Iris pigment epithelial cell (primary cell): ENCODE measurements around the gene JAG1.

ENCODE experiments used
- DNase-seq: peaks from one replicate; pipeline ENCODE4 v3.0.0-alpha.2; 2011; ENCODE audit warnings: low read depth

Gene JAG1

DNA sequence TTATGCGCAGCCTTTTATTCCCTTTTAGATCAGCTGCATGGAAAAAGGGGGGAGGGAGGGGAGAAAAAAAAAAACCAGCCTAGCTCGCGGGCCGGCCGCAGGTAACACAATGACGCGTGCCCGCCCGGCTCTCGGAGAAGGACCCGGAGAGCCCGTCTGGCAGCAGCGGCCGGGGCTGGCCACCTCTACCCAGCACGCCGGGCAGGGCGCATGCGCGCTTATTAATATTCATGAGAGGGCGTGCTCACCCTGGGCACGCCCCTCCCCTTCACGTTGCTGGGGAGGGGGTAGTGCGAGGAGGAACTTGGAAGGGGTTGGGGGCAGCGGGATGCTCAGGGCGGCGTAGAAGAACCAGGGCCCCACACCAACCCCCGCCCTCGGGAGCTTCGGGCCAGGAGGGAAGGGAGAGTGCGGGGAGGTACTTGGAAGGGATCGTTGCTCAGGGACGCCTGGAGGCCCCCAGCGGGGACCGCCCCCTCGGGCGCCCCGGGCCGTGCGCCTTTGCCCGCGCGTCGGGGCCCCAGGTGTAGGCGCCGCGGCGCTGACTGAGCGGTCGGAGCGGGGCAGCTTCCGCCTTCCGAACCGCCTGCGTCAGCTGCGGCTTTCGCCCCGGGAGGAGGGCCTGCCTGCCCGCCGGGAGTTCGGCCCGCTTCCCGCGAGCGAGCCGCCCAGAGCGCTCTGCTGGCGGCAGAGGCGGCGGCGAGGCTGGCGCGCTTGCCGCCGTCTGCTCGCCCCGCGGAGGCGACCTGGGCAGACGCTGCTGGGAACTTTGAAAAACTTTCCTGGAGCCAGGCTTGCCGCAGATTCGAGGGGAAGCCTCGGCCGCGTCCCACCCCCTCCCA is at the start of gene JAG1:
TSS of gene JAG1 (minus strand) at position 158 of the 842 bp plus-strand sequence. CDS start 469 bp downstream, outside the sequence.
- DNase-seq: peak; percentile 92

DNA sequence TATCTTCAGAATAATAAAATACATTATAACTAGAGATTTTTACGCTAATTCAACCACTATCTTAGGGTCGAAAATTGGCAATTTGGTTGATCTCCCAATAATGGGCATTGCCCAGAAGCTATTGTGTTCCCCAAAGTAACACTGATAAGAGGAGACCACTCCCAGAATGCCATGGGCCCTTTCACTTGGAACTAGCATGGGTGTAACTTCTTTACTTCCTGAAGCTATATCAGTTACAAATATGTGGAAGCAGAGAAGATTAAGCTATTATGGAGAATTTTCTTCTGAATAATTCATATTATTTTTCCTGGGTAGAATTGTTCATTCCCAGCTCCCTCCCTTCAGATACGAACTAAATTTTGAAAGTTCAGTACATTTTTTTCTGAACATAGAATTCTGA is 48.2 kb upstream of the JAG1 start:
- DNase-seq: no peak

DNA sequence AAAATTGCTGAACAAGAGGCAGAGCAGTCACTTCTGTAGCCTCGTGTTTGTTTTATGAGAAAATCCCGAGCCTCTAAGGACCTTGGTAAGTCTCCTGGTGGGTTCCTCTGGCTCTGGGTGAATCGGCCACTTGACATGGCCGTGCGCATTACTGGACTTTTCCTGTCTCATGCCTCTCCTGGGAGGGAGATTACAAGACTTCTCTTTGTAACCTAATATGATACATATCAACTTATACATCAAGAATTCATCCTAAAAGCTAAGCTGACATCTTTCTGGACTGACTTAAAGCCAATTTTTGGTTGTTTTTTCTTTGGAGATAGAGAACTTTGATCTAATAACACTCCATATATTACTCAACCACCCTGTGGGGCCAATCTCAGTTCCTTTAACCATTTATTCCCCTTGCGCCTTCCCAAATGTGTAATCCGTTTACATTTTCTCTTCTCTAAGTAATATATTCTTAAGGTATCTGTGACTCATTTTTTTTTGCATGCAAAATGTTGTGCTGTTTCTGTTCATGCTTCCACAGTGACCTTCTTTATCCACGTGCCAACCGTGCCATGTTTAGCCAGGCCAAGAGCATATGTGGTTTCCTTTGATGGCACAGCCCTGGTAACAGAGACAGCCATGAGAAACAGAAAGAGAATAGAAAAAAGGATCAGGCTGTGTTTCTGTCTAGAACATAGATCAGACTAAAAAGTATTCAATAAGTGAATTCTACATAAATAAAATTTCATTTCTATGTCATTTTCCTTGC is 47.5 kb upstream of the JAG1 start:
- peak; percentile 47 for DNase-seq

DNA sequence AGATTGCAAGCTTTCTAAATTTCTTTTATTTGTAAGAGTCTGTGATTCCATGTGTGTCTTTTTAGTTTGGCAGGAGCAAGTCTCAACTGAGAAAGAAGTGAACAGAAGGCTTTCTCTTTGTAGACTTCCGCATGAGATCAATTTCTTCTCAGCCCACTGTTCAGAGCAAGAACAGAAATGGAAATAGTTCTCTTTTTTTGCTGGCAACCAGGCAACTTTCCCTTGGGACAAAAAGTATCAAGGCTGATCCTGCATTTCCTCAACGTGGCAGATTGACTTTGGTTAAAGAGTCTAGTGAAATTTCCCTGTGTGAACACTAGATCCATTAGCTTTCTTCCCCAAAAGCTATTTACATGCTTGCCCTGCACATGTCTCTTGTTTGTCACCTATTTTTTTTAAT is 46.8 kb upstream of the JAG1 start:
- no peak for DNase-seq

DNA sequence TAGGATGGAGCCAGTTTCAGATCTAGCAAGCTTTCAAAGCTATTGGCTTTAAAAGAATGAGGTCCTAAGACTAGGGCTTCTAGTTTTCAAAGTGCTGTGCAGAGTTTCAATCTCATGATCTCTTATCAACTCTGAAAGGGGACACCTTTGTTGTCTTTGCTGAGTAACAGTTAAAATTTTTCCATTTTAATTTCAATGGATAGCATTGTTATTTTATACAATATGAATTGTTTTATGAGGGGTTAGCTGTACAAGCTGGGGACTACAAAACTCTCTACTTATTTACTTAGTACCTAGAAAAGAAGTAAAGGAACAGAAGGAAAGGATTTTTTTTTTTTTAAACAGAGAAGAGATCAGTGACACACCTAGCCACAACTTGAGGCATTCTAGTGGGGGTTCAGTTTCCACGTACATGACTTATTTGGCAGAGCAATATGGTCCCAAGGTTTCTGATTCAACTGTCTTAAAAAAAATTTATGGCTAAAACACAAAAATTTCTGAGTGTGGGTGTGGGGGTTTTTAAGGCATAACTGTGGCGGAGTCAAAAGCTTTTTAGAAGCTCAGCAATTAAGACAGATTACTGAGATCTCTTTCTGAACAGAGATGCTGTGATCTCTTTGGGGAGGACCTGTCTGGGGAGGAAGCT is 46.1 kb upstream of the JAG1 start:
- DNase-seq: no peak

DNA sequence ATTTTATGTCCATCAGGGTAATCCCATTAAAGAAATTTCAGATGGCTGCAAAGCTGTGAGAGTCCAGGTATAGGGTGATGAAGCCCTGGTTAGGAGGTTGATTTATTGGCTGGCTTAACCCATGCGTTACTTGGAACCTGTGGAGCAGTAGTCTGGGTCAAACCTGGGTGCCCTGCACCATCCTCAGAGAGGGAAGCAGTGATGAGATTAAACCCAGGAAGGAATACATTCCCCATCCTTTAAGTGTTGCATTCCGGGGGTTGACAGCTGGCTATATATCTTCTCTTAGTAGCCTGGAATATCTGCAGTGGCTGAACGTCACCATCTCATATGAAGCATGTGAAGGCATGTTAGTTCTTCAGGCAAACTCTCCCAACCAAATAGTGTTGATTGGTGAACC is 44.9 kb upstream of the JAG1 start:
- DNase-seq: no peak

DNA sequence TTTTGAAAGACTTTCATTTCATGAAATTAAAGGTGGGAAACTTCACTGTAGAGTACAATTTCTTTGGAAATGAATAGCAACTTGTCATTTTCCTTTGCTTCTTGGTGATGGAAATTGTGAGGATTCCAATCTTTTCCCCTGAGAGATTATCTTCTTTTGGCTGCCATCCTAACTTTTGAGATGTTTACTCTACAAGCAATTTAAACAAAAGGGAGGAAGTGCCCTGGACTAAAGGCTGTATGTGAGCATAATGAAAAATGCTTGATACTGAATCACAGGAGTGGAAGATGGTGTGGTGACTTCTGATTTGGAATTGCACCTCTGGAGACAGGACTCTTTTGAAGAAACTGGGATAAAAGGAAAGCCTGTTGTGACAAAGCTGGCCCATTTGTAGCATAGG is 43.1 kb upstream of the JAG1 start:
- peak; percentile 36 for DNase-seq

DNA sequence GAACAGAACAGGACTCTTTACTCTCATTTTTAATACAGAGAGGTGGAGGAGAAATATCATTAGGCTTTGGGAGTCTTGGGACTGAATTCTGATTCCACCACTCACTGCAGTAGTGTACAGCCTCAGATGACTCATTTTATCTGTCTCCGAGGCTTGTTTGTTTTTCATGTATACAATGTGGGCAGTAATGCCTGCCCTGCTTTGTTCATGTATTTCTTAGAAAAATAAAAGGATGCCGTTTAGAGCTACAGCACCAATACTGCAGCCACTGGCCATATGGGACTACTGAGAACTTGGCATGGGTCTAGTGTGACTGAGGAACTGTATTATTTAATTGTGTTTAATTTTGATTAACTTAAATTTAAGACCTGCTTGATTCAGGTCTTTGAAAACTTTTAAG is 41.2 kb upstream of the JAG1 start:
- peak; percentile 82 for DNase-seq

DNA sequence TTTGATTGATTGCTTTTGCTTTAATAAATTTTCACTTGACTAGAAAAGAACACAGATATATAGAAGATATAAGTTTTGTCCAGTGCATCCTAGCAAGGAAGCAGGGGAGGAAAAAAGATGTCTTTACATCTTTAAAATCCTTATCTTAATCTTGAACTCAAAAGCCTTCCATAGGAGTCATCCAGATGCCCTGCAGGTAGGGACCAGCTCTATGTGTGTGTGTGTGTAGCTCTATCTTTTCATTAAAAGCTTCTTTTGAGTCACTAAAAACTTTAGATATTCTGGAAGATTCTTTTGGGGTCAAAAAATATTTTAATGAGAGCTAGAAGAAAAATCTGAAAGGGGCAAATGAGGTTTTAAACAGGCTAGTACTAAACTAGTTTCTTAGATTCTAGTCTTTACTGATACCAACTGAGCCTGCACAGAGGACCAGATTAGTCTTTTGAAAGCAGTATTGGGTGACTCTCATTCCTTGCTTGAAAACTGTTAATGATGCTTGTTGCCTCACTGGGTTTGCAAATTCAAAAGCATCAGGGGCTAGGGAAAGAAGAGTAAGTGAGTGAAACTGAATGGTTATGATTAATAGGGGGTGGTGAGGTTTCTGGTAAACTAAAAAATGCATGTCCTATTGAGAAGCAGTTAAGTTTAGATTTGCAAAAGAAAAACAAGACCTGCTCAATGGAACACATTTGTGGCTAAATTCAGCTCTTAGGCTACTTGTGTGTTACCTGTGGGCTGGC is 40.6 kb upstream of the JAG1 start:
- DNase-seq: no peak

DNA sequence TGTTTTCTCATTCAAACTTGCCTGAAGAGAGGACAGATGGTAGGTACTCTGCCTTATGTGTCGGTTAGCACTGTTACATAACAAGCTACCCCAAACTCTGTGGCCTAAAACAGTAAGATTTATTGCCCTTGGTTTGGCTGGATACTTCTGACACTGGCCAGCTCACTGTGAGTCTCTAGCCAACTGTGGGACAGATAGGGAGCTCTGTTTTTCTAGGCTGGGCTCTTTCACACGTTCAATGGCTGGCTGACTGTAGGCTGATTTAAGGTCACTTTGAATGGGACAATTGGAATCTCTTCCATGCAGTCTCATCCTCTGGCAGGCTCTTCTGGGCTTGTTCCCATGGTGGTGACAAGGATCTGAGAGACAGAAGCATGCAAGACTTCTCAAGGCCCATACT is 39.4 kb upstream of the JAG1 start:
- DNase-seq: no peak

DNA sequence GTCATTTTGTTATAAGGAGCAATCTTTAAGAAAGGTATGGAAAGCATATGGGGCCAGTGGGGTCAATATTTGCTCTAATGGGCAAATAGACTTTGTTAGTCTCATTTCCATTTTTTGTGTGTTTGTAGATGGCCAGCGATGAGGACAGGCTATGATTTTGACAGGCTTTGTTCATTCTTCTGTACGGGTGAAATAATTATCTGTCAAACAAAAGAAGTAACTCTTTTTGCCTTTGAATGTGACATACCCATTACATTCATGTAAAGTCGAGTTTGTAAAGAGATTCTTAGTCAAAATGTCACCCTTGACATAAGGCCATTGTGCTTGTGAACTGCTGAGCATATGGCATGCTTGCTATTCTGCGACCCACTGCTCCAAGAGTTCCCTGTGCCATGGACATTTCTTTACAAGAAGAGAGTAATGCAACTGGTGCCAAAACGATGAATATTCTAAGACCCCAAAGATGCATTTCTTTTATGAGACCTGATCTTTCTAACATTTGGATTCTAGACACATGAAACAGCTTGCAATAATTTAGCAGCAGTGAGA is 38.2 kb upstream of the JAG1 start:
- DNase-seq: no peak

DNA sequence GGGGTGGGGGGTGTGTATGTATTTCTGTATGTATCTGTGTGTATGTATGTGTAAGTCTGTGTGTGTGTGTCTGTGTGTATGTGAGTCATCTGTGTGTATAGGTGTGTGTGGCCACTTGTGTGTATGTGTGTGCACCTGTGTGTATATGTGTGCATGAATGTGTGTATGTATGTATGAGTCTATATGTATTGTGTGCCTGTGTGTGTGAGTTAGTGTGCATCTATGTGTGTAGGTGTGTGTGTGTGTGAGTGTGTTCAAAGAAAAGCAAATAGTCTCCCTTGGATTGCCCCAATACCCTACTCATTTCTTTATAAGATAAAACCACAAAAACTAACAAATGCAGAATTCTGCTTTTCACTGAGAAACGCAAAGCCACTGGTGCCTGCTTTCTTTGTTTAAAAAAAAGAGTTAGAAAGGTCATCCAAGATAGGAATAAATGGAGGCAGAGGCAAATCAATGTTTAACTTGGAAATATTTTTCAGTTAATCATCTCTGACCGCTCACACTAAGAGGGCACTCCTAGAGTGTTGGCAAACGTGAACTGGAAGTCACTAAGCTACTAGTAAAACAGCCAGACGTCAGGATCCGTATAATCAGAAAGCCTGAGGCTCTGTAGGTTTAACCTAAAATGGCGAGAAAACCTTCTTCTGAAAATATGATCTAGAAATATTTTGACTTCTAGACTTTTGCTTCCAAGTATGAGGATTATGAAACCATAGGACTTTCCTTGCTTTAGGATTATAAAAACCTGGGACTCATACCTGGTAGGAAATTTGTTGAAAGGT is 37.4 kb upstream of the JAG1 start:
- no peak for DNase-seq

DNA sequence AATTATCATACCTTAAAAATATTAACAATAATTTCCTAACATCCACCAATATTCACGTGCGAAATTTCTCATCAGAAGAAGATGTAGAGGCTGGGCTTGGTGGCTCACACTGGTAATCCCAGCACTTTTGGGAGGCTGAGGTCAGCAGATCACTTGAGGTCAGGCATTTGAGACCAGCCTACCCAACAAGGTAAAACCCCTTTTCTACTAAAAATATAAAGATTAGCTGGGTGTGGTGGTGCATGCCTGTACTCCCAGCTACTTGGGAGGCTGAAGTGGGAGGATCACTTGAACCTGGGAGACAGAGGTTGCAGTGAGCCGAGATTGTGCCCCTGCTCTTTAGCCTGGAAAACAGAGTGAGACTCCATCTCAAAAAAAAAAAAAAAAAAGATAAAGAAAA is 36.1 kb upstream of the JAG1 start:
- DNase-seq: no peak

DNA sequence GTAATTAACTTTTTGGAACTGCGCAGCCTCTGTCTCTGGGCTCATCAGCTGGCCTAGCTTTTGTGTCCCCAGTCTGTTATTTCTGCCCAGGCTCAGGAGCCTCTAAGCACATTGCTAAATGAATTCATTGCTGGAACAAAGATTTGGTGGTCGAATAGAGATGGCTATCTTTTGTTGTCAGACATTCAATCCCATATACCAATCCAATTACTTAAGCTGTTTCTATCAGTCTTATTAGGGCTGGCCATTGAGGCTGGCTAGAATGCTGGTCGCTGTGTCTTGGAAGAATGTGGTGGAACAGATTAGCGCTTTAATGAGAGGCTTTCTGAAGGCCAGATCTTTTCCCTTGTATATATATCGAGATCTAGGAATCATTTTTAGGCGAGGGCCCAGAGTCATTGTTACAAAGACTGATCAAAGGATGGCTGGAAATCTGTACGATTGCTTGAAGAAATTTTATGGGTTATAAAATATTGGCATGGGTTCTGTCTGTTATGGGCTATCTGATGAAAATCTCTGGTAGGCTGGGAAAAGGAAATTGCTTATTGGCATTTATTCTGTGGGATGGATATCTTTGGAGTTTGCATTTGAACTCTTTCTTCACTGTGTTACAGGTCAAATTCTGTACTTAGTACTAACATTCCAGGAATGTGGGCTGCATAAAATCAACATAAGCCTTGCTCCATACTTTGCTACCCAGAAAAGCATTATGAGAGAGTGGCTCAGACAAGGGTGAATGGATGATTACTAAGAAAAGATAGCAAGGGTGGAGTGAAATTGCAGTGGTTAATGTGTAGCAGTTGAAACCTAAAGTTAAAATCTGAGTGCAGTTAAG is 34.8 kb upstream of the JAG1 start:
- peak; percentile 87 for DNase-seq

DNA sequence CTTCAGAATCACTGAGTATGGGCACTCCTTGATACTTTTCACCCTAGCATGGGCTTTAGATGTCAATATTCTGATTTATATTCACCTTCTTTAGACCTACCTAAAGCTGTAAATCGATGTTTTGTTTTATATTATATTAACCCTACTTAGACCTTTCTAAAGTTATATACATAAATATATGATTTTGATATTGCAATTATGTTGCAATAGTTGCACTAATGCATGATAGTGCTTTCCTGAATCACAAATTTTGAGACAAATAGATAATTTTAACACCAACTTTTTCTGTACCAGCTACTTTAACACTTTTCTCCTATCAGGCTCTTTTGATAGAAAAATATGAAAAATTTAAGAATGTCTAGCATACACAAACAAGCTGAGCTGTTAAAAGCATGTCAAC is 34.0 kb upstream of the JAG1 start:
- no peak for DNase-seq

DNA sequence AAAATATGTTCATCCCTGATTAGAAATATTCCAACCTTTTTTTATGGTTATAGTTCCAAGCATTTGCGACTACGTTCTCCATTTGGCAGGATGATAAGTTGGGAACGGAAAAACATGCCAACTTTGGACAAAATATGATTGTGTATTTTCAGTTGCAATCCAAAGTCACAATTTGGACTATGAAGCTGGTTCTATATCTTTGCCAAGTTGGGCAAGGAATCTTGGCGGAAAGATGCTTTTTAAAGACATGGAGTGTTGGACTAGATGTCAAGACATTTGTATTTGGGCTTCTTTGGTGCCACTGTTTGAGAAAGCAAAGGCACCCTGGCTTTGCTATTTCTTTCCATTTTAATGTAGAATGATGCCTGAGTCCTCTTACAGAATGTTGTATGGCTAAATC is 33.3 kb upstream of the JAG1 start:
- no peak for DNase-seq

DNA sequence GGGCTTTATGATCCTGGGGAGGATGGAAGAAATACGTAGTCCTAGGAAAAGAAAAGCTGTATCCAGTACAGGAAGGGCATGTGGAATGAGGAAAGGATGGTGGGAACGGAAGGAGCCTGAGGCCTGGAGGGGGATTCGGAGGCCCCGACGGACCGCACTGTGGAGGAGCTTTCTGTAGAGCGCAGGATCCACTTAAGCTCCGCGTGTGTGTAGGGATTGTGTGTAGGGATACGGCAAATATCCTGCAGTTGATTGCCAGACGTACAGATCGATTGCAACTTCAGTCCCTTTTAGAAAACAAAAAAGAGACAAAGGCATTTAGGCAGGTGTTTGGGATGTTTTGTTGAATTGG is 32.6 kb upstream of the JAG1 start:
- no peak for DNase-seq

DNA sequence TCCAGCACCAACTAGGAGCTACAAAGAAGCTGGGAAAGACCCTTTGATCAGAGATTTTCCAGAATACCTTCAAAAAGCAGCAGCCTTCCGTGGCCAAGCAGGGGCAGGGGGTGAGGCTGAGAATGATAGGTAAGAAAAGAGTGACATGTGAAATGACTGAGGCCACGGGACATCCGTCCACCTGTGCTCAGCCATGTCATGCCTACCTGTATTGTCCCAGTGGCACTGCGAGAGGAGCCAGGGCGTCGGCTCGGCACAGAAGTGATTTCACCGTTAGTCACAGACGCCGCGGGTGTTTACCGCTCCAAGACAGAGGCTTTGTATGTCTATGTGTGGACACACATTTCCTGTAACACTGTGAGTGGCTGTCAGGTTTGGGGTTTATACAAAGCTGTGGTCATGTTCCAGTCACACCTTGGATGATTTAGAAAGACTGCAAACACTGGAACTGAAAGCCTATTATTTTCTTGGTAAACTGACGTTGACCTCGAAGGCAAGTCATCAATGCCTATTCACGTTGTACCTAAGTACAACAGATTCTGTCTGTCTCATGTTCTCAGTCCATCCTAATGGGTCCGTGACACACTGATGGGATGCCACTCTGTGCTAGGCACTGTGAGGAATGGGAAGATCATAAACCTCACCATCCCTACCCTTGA is 32.1 kb upstream of the JAG1 start:
- no peak for DNase-seq

DNA sequence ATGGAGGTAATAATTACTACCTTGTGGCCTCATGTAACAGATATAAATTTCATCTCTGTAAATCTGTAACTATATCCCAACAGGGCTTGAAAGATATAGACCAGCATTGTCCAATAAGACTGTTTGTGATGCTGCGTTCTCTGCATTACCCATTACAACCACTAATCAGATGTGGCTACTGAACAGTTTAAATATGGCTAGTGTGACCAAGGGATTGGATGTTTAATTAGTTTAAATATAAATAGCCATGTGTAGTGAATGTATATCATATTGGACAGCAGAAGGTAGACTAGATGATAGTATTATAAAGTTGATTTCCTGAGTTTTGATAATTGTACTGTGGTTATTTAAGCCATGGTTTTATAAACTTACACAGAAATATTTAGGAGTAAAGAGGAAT is 27.8 kb upstream of the JAG1 start:
- DNase-seq: no peak

DNA sequence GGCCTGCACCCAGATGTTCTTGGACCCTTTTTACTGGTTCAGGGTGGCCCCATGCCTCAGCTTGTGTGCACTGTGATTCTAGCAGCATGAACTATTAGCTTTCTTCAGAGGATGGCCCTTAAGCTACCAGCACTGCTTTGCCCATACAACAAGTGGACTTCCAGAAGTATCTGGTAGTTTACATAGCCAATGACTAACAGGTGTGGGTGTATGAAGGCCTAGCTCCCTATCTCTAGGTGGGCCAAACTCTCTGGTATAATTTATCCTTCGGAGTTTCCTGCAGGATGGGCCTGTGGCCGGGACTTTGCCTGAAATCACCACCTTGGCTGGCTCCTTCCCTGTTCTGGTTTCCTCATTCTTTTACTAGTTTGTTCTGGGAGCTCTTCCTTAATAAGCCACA is 26.1 kb upstream of the JAG1 start:
- no peak for DNase-seq
